ENCODE measurements around the gene CNTF.
"Not testable (repeated sequence)": the region's sequence is repeated elsewhere in the genome, so short reads cannot be mapped to it uniquely, and the experiment has no call there.

CNTF gene, protein sequence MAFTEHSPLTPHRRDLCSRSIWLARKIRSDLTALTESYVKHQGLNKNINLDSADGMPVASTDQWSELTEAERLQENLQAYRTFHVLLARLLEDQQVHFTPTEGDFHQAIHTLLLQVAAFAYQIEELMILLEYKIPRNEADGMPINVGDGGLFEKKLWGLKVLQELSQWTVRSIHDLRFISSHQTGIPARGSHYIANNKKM

DNA sequence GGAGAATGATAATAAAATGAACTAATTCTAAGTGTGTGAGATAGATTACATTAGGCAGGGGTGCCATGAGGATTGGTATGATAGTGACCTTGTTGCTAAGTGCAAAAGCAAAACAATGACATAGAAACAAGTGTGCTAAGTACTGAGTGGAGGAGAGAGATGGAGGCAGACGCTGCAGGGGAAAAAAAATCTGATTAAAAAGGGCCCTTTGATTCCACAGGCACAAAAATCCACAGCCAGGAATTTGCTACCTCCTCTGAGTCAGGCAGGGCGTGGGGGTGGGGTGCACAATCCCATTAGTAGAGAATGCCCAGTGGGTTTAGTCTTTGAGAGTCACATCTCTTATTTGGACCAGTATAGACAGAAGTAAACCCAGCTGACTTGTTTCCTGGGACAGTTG lies at the start of gene CNTF:
Gene CNTF, plus strand, starts transcription at position 322 of the 400 bp plus-strand sequence. CDS start 88 bp downstream, outside the sequence.
- DNase-seq: no peak

DNA sequence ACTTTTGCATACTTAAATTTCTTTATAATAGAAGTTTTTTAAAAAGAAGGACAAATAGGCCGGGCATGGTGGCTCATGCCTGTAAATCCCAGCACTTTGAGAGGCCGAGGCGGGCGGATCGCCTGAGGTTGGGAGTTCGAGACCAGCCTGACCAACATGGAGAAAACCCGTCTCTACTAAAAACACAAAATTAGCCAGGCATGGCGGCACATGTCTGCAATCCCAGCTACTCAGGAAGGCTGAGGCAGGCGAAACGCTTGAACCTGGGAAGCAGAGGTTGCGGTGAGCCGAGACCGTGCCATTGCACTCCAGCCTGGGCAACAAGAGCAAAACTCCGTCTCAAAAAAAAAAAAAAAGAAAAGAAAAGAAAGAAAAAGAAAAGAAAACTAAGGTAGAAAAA lies 49.6 kb upstream of the CNTF start:
- DNase-seq: not testable (repeated sequence)

DNA sequence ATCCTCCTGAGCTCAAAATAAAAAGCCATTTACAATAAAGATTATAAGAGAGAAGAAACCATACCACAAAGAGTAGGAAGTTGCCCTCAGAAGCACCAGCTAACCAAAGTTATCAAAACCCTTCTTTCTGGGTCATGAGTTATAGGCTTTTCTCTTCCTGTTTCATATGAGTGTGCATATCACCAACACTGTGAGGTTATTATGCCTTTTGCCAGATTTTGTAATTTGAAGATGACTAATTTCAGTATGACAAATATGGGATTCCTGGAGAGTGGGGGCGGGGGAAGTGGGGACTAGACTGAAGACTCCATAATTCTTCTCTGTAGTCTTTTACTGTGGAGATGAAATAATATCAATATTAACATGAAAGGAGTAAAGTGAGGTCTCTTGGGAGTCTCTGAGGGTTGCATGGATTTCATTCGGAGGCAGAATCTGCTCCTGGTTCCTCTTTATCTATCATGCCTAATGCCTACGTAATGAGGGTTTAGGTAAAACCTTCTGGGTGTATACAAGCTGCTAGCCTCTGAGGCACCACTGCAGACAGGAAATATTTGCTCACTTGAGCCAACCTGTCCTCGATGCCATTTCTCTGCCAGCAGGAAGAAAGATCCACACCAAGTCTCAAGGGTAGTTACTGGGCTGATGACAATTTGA lies 48.9 kb upstream of the CNTF start:
- DNase-seq: peak; percentile 83

DNA sequence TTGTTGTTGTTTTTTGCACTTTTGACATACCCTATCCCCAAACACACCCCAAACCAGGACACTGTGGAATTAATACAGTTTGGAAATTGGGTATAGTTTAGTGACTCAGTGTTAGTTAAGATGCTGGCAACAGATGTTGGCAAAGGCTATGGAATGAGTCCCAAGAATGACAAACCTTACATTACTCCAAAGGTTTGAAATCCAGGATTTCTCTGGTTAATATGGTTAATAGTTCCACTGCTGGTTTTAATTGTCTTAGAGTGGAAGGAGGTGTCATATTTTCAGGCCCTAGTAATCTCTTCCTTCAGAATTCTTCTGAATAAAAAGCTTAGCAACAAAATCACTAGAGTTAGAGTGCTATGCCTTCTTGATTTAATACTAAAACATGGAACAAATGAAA lies 47.6 kb upstream of the CNTF start:
- no peak for DNase-seq

DNA sequence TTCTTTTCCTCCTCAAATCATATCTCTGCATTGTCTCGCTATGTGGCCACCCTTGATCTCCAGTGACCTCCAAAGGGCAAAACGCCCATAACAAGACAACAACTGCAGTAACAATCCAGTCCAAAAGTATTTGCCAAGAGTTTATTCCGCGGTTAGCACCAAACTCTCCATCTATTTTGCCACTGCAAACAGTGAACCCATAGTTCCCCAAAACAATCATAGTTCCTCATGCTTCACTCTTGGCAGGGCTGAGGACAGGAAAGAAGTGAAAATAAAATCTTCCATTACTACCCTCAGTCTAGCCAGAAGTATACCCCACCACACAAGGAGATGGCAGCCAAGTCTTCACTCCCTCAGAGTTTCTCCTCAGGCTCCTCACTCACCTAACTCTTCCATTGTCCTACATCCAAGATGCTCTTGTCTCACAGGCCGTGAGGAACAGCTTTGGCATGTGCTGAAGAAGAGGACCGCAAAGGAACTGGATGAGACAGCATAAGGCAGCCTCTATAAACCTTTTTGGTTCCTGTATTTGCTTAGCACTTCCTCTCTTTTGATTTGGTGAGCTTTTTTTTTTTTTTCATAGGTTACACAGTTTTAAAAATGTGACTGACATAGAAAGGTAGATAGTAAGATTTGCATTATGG lies 47.0 kb upstream of the CNTF start, which contains the start of gene LPXN:
Gene LPXN, minus strand, starts transcription at position 480 of the 644 bp plus-strand sequence. Its CDS starts 84 bp downstream, at position 396.
- peak; percentile 82 for DNase-seq

DNA sequence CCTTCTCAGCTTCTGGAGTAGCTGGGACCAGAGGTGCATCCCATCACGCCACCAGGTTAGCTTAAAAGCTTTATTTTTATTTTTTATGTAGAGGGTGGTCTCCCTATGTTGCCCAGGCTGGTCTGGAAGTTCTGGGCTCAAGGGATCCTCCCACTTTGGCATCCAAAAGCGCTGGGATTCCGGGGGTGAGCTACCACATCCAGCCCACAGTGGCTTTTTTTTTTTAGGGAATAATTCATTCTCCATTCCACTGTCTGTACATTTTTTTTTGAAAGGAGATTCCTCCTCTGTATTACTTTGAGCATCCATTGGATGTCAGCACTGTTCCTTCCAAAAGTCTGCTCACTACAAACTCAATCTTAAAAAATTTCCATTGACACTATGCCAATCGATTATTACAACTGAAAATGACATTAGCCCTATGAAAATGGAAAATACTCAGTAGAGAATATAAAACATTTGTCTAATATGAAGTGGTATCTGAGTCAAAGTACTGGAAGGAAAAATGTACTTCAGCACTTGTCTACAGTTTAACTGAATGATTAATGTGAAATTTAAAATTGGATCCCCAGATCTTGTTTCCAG lies 45.5 kb upstream of the CNTF start:
- no peak for DNase-seq

DNA sequence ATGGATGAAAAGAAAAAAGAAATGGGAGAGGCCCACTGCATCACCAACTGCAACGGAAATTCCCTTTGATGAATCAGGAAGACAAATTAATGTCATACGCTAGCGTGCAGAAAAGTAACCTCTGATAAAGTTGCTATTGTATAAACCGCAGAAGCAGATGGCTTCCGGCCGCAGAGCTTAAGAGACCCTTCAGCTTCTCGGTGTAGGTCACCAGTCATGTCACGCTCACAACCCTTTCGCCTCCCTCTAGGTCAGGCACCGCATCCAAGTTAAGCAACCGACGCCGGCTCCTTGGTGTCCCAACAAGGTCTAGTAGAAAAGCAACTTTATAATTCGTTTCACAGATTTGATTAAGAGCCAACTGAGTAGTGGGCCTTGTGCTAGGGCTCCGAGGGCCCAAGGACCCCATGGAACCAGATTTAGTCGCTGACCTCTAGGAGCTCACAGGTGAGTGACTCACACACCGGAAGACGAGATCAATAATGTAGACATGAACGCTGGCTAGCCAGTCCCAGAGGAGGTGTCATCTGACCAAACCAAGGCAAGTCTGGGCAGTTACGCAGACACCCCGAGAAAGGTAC lies 44.8 kb upstream of the CNTF start:
- DNase-seq: peak; percentile 93

DNA sequence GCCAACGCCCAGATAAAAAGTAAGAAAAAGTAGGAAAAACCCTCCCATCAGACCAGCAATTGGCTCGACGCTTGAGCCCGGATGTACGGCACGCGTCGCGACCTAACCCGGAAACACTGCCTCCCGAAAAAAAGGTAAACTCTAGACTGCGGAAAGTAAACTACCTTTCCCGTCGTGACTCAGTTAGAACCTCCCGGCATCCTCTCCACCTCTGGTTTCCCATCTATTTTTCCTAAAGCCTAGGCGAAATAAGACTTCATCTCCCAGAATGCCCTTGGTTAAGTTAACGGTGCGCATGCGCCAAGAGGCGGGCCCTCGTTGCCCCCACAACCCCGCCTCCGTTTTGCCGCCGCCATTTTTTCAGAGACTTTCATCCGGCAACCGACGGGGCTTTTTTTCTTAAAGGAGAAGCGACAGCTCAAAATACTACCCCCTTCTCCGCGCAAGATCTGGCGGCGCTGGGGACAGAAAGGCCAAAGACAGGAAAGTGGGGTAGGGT lies 44.3 kb upstream of the CNTF start:
- DNase-seq: peak; percentile 95

DNA sequence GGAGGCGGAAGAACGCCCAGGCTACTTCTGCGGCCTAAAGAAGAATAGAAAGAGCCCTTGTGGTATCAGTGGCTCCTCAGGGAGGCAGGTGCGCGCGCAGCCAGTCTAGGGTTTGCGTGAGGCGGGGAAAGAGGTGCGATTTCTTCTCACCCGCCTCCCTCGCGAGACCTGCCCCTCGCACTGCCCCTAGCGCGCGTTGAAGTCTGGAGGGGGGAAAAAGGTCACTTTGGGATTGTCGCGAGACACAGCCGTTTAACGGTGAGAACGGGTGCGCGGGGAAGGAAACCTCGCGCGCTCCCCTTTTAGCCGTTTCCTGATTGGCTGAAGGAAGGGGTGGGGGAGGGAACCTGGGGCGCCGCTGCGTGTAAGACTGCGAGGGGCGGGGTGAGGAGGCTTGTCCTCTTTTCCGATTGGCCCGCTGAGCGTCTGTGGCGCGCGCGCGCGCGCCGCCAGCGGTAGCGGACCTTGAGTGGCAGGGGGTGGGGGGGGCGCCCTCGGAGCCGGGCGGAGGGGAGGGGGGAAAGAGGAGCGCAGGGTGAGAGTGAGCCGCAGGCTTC lies 43.8 kb upstream of the CNTF start, which contains the start of gene ZFP91:
Gene ZFP91, plus strand, starts transcription at position 429 of the 557 bp plus-strand sequence. CDS start 219 bp downstream, outside the sequence.
- peak; percentile 97 for DNase-seq

DNA sequence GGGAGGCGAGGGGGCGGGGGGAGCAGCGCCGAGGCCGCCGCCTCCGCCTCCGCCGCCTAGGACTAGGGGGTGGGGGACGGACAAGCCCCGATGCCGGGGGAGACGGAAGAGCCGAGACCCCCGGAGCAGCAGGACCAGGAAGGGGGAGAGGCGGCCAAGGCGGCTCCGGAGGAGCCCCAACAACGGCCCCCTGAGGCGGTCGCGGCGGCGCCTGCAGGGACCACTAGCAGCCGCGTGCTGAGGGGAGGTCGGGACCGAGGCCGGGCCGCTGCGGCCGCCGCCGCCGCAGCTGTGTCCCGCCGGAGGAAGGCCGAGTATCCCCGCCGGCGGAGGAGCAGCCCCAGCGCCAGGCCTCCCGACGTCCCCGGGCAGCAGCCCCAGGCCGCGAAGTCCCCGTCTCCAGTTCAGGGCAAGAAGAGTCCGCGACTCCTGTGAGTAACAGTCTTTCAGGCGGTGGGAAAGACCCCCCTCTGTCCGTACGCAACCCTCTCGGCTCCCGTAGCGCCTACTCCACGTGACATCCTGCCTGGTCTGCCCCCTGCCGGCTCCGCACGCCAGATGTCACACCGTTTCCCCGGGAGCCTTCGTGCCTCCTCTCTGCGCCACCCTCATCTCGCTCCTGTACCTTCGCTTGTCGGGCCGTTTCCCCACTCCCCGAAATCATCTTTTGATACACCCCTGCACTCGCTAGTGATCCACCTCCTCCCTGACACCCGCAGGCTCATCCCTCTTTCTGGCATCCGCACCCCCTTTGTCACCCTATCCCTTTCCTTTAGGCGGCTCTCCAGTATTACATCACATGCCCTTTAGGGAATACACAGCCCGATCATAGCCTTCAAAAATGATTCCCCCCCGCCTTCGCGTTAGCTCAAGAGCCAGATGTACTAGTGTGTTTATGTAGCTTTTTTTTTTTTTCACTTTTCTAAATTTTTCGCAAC lies 43.0 kb upstream of the CNTF start:
- DNase-seq: peak; percentile 94

DNA sequence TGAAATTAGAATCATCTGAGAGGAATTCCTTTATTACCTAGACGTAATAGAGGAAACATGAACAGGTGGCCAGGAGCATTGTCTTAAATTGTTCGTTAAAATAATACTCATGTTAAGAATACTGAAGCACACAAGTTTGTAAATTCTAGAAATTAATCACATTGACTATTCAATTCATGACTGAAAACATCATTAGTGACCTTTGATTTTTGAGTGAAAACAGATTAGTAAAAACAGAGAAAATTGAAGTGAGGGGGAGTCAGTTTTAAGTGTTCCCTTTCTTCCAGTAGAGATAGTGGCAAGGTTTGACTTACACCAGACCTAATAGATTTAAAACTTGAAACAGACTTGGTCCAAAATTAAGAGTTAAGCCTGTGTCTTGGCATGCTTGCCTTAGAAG lies 42.2 kb upstream of the CNTF start:
- no peak for DNase-seq

DNA sequence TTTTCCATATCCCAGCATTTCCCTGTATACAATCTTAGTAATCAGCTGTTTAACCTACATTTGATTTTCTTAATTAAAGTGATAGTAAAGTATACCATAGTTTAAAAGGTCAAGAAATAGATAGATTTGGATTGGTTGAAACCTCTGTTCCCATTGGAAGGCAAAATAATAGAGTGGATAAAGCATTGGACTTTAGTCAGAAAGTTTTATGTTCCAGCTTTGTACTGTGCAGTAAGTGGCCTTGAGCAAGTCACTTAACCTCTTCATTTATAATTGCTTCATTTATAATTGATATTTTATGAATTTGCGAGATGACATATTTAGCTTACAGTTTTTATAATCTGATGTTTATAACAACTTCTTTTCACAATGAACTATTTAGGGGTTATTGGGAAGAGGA lies 40.0 kb upstream of the CNTF start:
- DNase-seq: no peak

DNA sequence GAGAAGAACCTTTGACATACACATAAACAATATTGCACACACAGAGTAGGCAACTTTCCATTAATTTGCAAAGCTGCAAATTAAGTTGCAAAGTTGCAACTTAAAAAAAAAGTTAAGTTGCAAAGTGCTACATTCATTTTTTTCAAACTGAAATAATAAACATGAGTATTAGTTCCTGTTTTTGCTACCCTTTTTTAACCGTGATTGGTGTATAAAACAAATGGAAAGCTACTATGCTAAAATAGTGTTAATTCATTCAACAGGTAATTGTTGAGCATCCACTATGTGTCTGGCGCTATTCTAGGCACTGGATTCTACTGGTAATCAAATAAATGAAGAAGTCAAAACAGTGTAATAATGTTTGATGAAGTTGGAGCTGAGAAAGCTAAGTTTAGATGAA lies 35.5 kb upstream of the CNTF start:
- no peak for DNase-seq

DNA sequence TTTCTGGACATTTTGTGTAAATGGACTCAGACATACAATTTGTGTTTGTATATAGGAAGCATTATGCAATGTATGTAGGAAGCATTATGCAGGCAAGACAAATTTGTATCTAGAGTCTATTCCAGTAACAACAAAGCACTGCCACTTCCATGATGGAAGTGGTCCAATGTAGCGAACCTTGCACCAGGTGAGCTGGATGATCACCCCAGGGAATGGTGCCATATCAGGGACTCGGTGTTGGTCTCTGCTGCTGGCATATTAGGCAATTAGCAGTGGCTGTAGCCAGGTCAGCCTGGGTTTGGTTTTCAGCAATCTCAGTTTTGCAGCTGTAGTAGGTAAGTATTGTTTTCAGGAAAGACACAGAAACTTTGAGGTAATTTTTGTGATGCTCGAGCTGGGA lies 30.8 kb upstream of the CNTF start:
- no peak for DNase-seq

DNA sequence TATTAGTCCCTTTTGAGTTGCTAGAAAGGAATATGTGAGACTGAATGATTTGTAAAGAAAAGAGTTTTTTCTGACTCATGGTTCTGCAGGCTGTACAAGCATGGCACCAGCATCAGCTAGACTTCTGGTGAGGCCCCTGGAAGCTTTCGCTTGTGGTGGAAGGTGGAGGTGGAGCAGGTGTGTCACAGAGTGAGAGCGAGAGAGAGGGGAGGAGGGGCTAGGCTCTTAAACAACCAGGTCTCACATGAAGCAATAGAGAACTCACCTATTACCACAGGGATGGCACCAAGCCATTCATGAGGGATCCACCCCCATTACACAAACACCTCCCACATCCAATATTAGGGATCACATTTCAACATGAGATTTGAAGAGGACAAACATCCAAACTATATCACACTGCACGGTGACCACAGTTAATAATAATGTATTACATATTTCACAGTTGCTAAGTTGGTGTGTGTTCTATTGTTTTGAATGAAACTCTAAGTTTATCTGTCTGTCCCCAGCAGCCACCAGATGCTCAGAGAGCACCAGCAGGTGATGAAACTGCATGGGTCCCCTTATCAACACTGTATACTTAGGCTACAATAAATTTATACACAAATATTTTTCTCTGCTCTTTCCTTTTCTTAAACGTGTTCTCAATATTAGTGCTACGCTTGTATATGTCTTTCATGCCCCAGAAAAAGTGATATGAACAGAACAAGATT lies 29.5 kb upstream of the CNTF start:
- peak; percentile 66 for DNase-seq

DNA sequence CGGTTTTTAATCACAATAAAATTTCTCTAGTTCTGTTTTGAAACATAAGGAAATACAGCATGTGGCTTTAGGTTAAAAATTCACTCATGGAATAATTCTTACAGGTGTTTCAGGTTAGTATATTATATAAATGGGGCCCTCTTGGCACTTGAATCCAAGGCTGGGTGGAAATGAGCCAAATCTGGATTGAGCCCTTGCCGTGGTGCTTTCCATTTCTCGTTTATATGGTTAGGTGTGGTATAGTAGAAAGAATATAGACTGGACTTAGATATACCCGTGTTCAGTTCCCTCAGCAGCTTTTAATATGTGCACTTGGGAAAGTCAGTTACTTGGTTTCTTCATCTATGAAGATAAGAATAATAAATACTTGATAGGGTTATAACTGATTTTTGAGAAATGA lies 27.6 kb upstream of the CNTF start:
- DNase-seq: no peak

DNA sequence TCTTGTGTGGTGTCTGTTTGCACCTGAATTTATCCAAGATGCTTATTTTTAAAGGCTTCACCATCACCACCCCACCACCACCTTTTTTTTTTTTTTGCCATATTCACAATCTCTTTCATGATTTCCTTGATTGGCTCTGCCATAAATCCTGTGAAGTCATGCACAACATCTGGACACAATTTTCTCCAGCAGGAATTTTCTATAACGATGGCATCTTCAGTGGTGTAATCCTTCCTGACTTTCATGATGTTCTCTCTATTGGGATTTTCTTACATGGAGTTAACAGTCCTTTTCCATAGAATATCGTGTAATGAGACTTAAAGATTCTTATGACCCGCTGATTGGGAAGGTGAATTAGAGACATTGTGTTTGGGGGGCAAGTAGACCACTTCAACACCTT lies 25.8 kb upstream of the CNTF start:
- no peak for DNase-seq

DNA sequence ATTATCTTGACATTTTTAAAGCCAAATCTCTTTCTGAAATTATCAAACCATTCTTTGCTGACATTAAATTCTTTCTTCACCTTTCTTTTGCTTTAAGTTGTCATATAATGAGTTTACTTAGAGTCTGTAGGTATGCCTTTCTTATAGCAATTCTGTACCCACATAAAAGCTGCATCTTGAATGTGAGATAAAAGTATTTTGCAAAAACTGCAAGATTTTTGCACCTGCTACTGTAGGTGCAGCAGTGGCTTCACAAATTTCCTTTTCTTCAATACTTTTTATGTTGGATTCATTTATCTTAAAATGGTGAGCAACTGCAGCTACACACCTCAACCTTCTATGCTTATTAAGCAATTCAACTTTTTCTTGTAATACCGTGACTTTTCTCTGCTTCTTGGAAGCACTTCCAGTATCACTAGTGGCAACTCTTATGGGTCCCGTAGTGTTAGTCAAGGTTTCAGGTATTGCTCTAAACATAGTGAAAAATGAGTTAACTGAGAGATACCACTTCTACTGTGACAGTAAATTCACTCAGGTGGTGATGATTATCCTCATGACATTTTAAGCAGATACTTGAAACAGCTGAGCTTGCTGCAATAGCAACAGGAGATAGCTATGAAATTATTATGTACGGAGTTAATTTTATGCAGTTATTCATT lies 24.9 kb upstream of the CNTF start:
- DNase-seq: no peak

DNA sequence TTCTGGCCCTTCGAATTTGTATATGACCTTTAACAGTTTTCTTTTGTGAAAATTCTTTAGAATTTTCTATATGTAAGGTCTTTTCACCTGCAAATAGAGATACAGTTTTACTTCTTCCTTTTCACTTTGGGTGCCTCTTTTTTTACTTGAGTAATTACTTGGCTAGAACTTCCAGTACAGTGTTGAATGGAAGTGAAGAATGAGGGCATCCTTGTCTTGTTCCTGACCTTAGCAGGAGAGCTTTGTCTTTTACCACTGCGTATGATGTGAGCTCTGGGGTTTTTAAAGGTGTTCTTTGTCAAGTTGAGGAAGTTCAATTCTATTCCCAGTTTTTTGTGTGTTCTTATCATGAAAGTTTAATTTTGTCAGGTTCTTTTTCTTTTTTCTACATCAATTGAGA lies 22.0 kb upstream of the CNTF start:
- DNase-seq: no peak

DNA sequence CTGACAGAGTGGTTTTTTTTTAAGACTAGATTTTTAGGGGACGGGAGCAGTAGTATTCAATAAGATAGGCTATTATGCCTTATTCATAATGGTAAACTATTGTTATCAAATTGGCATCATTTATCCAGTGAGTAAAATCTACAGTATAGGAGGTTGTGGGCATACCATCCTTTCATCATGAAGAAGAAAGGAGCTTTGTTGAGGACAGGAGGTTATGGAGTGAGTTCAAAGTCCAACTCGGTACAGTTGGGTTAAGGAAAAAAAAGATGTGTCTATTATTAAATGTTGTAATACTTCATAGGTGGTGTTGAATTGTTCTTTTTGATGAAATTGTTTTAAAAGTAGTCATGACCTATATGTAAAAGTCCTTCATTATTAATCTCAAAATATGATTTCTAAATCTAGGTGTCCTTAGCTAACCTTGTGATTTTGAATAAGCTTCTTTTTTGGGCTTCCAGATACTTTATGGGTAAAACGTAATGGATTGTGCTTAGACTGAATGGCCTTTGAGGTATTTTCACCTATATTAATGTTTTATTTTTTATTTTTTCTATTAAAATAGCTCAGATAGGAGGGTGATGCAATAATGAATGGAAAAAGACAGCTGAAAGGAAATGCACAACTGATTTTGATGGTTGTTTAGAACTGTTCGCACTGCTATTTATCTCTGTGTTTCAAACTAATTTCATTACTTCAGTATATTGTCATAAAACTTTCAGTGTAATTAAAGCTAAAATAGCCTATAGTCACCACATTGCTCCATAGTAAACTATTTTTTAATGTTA lies 15.3 kb upstream of the CNTF start:
- DNase-seq: no peak
